ENCODE results near the gene DCTN3. TPM values are rescaled to one million over a fixed set of nuclear protein-coding genes. Genes with fewer than 3 reads are reported as not detected.

DCTN3 gene
- total and polyA plus RNA-seq, 2 of the 4 experiments (the other 2 are of a cell fraction): 122 to 183 TPM

GRCh38 chr9:34664281-34665066 lies 44.2 kb upstream of the DCTN3 start:
- peak overlapping the region; percentile 44 for H3K14ac ChIP-seq (replicated peaks; ENCODE audit: low read depth, low read length)
- H3K4me3 ChIP-seq (ENCODE audit: insufficient read depth, low read depth, low read length): peak overlapping the region; percentile 56
- CTCF ChIA-PET: interaction anchor here (0.5 to 2.4 kb wide), 4 partner anchors 12 to 47 kb away, joined by 3 to 7 read pairs (median 5); partner anchors contain the start of gene IL11RA
- dilution Hi-C loops (cut with HindIII; ENCODE audit: low sequenced_read_pairs, unreplicated experiment): no loop called here
- peak overlapping the region in 1 of 2 experiments; percentile 80; a peak in 1 of 4 replicates for H4K8ac ChIP-seq (ENCODE audit: low read depth in 2 of 2, low read length in 2 of 2)
- in situ Hi-C loops (cut with MboI; ENCODE audit: low sequenced_read_pairs): no loop called here
- H3K79me1 ChIP-seq (ENCODE audit: low read depth in 1 of 2, low read length in 2 of 2): peaks cover 26 to 34% of the 10 kb centered on the region in 2 experiments
- no peaks in the 10 kb centered on the region for H3K27me3 ChIP-seq (ENCODE audit: control insufficient read depth, insufficient read depth, low read length)
- H3K4ac ChIP-seq (ENCODE audit: low read depth, low read length): peak overlapping the region; percentile 74
- peak overlapping the region; percentile 96 for H2AFZ ChIP-seq (replicated peaks; ENCODE audit: low read length, poor library complexity)
- H2BK20ac ChIP-seq (ENCODE audit: low read depth, low read length): no peak overlapping the region
- H4K20me1 ChIP-seq (ENCODE audit: insufficient read depth, low read length): peaks cover 9% of the 10 kb centered on the region
- no peak overlapping the region for H2BK15ac ChIP-seq (ENCODE audit: low read depth, low read length)
- peak overlapping the region; percentile 18 for H2BK5ac ChIP-seq (ENCODE audit: low read depth, low read length, poor library complexity, severe bottlenecking)
- no peak overlapping the region for H4K91ac ChIP-seq (ENCODE audit: insufficient read depth, low read depth, low read length)
- H3K36me3 ChIP-seq (ENCODE audit: control insufficient read depth, insufficient read depth, low read length): peaks cover 7% of the 10 kb centered on the region
- no peaks in the 10 kb centered on the region for H3K4me1 ChIP-seq (ENCODE audit: control insufficient read depth, insufficient read depth, low read length)
- no peak overlapping the region for H2BK120ac ChIP-seq (ENCODE audit: low read depth, low read length)
- POLR2A ChIA-PET (ENCODE audit: unreplicated experiment): no interaction called here
- no peak overlapping the region for H4K5ac ChIP-seq (ENCODE audit: low read depth, low read length)
- peaks cover 13% of the 10 kb centered on the region for H3K9me1 ChIP-seq (ENCODE audit: insufficient read depth, low read length)
- no peak overlapping the region for H3K56ac ChIP-seq (ENCODE audit: extremely low read depth, insufficient read depth, low read length)
- intact Hi-C loops (cut with micrococcal nuclease): no loop called here
- peak overlapping the region; percentile 71 for H3K23ac ChIP-seq (ENCODE audit: low read depth, low read length)
- H2AK9ac ChIP-seq (replicated peaks; ENCODE audit: low read depth, low read length, poor library complexity): peak overlapping the region; percentile 89
- peak overlapping the region; percentile 82; the same call in 1 of the 2 replicates for H2AK5ac ChIP-seq (ENCODE audit: low read depth, low read length)
- no peak overlapping the region for H3K18ac ChIP-seq (ENCODE audit: low read depth, low read length)
- H3K9ac ChIP-seq (ENCODE audit: low read depth, low read length): peak overlapping the region; percentile 67
- BruUV-seq (replicated peaks): no TSS peak
- H3K9me3 ChIP-seq (ENCODE audit: control insufficient read depth, insufficient read depth, low read length): no peaks in the 10 kb centered on the region
- ATAC-seq (ENCODE audit: low read depth): peak; percentile 39
- no CpG with 5 or more reads among the region's 18 CpGs for WGBS, 2 experiments (ENCODE audit: extremely low coverage in 2 of 2, insufficient read length in 1 of 2)
- peak; percentile 69 for DNase-seq
- peak overlapping the region; percentile 73 for H3K4me2 ChIP-seq (ENCODE audit: low read depth, low read length)
- peak overlapping the region; percentile 66 for H3K27ac ChIP-seq (ENCODE audit: insufficient read depth, low read length)
- TF ChIP-seq NFE2L2 (IDR thresholded peaks at IDR 0.05; ENCODE audit: low read depth, low read length): no peak
- TF ChIP-seq RCOR1 (IDR thresholded peaks at IDR 0.05; ENCODE audit: insufficient replicate concordance, low read length): no peak
- TF ChIP-seq RAD21 (IDR thresholded peaks at IDR 0.05; ENCODE audit: low read length): peak; percentile 54
- no peak for TF ChIP-seq MAFK (IDR thresholded peaks at IDR 0.05; ENCODE audit: low read depth, low read length)
- peak; percentile 44; the same call in 1 of the 2 replicates for TF ChIP-seq MAZ (IDR thresholded peaks at IDR 0.05; ENCODE audit: borderline replicate concordance, low read depth, low read length)
- no peak for TF ChIP-seq USF2 (IDR thresholded peaks at IDR 0.05; ENCODE audit: low read depth, low read length)
- no peak for TF ChIP-seq FOS (IDR thresholded peaks at IDR 0.05; ENCODE audit: low read depth, low read length)
- TF ChIP-seq BHLHE40 (IDR thresholded peaks at IDR 0.05; ENCODE audit: low read depth, low read length): no peak
- no peak for TF ChIP-seq CHD1 (IDR thresholded peaks at IDR 0.05; ENCODE audit: low read depth, low read length)
- peak; percentile 99 for TF ChIP-seq CTCF (conservative IDR thresholded peaks at IDR 0.05; ENCODE audit: low read depth, low read length)
- TF ChIP-seq CEBPB (IDR thresholded peaks at IDR 0.05; ENCODE audit: low read depth, low read length): no peak
- no peak for TF ChIP-seq POLR2A (IDR thresholded peaks at IDR 0.05; ENCODE audit: low read depth, low read length)
- no peak for TF ChIP-seq MXI1 (IDR thresholded peaks at IDR 0.05; ENCODE audit: borderline replicate concordance, low read depth, low read length)
- TF ChIP-seq RFX5 (IDR thresholded peaks at IDR 0.05; ENCODE audit: low read depth, low read length): no peak
- peak; percentile 61 for TF ChIP-seq SMC3 (IDR thresholded peaks at IDR 0.05; ENCODE audit: low read depth, low read length)

Data from IMR-90 (cell line).